SH-SY5Y (cell line): Measurements from ENCODE around the gene UGT1A7.

ENCODE experiments used
- GATA2 ChIP-seq: IDR thresholded peaks from 2 replicates; pipeline ENCODE4 v1.6.1; 2011; ENCODE audit warnings: mild to moderate bottlenecking, low read depth, low read length
- GATA3 ChIP-seq: IDR thresholded peaks from 2 replicates; pipeline ENCODE4 v1.6.1; 2011; ENCODE audit warnings: low read depth, mild to moderate bottlenecking, low read length, moderate library complexity

DNA sequence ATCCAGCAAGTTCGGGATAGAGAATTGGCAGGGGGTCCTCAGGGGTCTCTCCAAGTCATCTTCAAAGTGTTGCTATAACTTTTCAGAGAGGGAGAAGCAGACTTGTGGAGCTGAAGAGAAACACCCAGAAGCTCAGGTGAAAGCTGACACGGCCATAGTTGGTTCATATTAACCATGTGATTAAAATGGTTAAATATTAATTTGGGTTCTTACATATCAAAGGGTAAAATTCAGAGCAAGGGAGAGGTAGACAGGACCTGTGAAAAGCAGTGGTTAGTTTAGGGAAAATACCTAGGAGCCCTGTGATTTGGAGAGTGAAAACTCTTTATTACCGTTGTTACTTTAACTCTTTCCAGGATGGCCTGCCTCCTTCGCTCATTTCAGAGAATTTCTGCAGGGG lies 10.9 kb downstream of the UGT1A7 start, which contains the start of gene UGT1A6:
- no peak for TF ChIP-seq GATA2
- TF ChIP-seq GATA3 = no peak
